Right lobe of liver (tissue), 6 donors: Measurements from ENCODE around the gene SERPINH1. TPM values are rescaled to one million over a fixed set of nuclear protein-coding genes. Genes with fewer than 3 reads are reported as not detected.

ENCODE experiments used
- ATAC-seq, 4 donors: fragments of 200-7000 bp; cut with Tn5 transposase; one replicate each; pipeline ENCODE4 v1.9.1; 2020; ENCODE audit warnings: mild to moderate bottlenecking in 4 of 4, moderate library complexity in 4 of 4
- DNase-seq, 3 donors: peaks; one replicate each; pipeline ENCODE4 v3.0.0-alpha.2; 2020
- H3K27ac ChIP-seq, 3 donors: fragments of 200-600 bp; one replicate each; pipeline ENCODE4 v1.8.0; 2022
- H3K27me3 ChIP-seq, 2 donors: fragments of 200-600 bp; one replicate each; pipeline ENCODE4 v1.8.0; 2022
- H3K36me3 ChIP-seq, 4 donors: fragments of 200-600 bp; sonication (generic) in 1 of 4; one replicate each; pipeline versions ENCODE4 v1.5.1 to v1.8.0; 2017 to 2022; ENCODE audit warnings: control low read depth in 1 of 4
- H3K4me1 ChIP-seq, 4 donors: fragments of 200-600 bp; sonication (generic) in 1 of 4; one replicate each; pipeline versions ENCODE4 v1.5.1 to v1.8.0; 2017 to 2022; ENCODE audit warnings: control low read depth in 1 of 4
- H3K4me3 ChIP-seq, 3 donors: fragments of 200-600 bp; one replicate each; pipeline ENCODE4 v1.8.0; 2022
- H3K9me3 ChIP-seq, 4 donors: fragments of 200-600 bp; sonication (generic) in 1 of 4; one replicate each; pipeline versions ENCODE4 v1.5.1 to v1.8.0; 2017 to 2022; ENCODE audit warnings: control low read depth in 1 of 4
- CTCF ChIP-seq, 4 donors: fragments of 200-600 bp in 3 of 4; fragments of 450-650 bp in 1 of 4; IDR thresholded peaks; one replicate each; pipeline versions ENCODE4 v1.5.1 to v1.8.0; 2016 to 2022; ENCODE audit warnings: antibody characterized with exemption in 4 of 4, mild to moderate bottlenecking in 2 of 4
- POLR2A ChIP-seq: fragments of 450-650 bp; IDR thresholded peaks from one replicate; pipeline ENCODE4 v1.6.1; 2017; ENCODE audit warnings: antibody characterized with exemption, mild to moderate bottlenecking
- WGBS: methylation state at CpG from one replicate; pipeline ENCODE4 v1.1.6; 2018; ENCODE audit warnings: low coverage, low lambda C conversion rate; ENCODE audit not compliant: insufficient coverage; ENCODE audit errors: missing lambda C conversion rate; 5-methylcytosine and 5-hydroxymethylcytosine counted together
- intact Hi-C, 2 donors: fragments of 100-400 bp; cut with DNase I; formaldehyde crosslinking; loops; one replicate each; pipeline versions ENCODE4 v1.11.2 to v1.14.1; 2022
- total RNA-seq, 6 experiments: library from RNA; depleted of rRNA in 2 of 6; stranded (reverse); fragments of >200 nt in 2 of 6; fragmentation: NEBNext Ultra II Directional in 3 of 6; extraction: Animal tissue kit (Norgen Biotek cat#: 25700) in 3 of 6; gene quantifications; one replicate each; pipeline versions ENCODE4 v1.1.0 to v1.2.4, GENCODE V29; 2016 to 2023
- donor health status: DM: no; HTN: yes; CAD: no.
- donor health status: DM: no; HTN: no; CAD: no.
- donor health status: DM: no; HTN: no; CAD: no.
- donor health status: DM: no; HTN: yes; CAD: no.
- donor health status: DM: no; HTN: yes; CAD: no.

The SERPINH1 gene
- total RNA-seq, 6 experiments from 2014 or later: 14.6 to 44.3 (median 33.8) TPM

- Histone ChIP-seq H3K27ac (peak overlapping the region; percentile 99 to 100 (median 100)), H3K27me3 (no peaks in the 10 kb centered on the region), H3K4me3 (peak overlapping the region; percentile 85 to 94 (median 91)), H3K9me3 (no peaks in the 10 kb centered on the region), H3K36me3 (peaks cover 0 to 29% (median 16%) of the 10 kb centered on the region in 4 donors), H3K4me1 (peaks cover 0 to 27% (median 13%) of the 10 kb centered on the region in 4 donors)
- DNase-seq (no peak), ATAC-seq (no peak)
- TF ChIP-seq POLR2A: no peak
- peak in 2 of 4 donors; percentile 8 to 20 for TF ChIP-seq CTCF (IDR thresholded peaks at IDR 0.05)
- no CpG with 5 or more reads among the region's 9 CpGs for WGBS
- intact Hi-C loops: no loop called here
Observed at GRCh38 chr11:75563978-75564552, 2.0 kb downstream of the SERPINH1 start.

GRCh38 chr11:75565221-75565814 lies 3.3 kb downstream of the SERPINH1 start:
- Histone ChIP-seq H3K4me1 (peaks cover 0 to 27% (median 13%) of the 10 kb centered on the region in 4 donors), H3K27ac (peak overlapping the region in 2 of 3 donors; percentile 18 to 99), H3K9me3 (no peaks in the 10 kb centered on the region), H3K4me3 (no peak overlapping the region), H3K27me3 (no peaks in the 10 kb centered on the region), H3K36me3 (peaks cover 7 to 42% (median 23%) of the 10 kb centered on the region in 4 donors)
- no CpG with 5 or more reads among the region's 5 CpGs for WGBS
- DNase-seq (peak in 1 of 3 donors; percentile 65), ATAC-seq (peak in 2 of 4 donors; percentile 15 to 50)
- TF ChIP-seq CTCF (IDR thresholded peaks at IDR 0.05): no peak
- no peak for TF ChIP-seq POLR2A
- intact Hi-C loops: no loop called here

- H3K36me3 ChIP-seq: peaks cover 7 to 50% (median 27%) of the 10 kb centered on the region in 4 donors
- H3K9me3 ChIP-seq: no peaks in the 10 kb centered on the region
- ATAC-seq: no peak
- H3K27ac ChIP-seq: no peak overlapping the region
- no peak overlapping the region for H3K4me3 ChIP-seq
- DNase-seq: no peak
- 72% methylated on average over 11 of the region's 43 CpGs for WGBS
- H3K27me3 ChIP-seq: no peaks in the 10 kb centered on the region
- H3K4me1 ChIP-seq: peaks cover 0 to 27% (median 13%) of the 10 kb centered on the region in 4 donors
- TF ChIP-seq POLR2A: no peak
- TF ChIP-seq CTCF (IDR thresholded peaks at IDR 0.05): no peak
- intact Hi-C loops: no loop called here
Observed at GRCh38 chr11:75565916-75566762, 4.1 kb downstream of the SERPINH1 start.

GRCh38 chr11:75566763-75567279 lies 4.8 kb downstream of the SERPINH1 start:
- Histone ChIP-seq H3K4me1 (peaks cover 0 to 27% (median 13%) of the 10 kb centered on the region in 4 donors), H3K4me3 (no peak overlapping the region), H3K36me3 (peaks cover 7 to 57% (median 30%) of the 10 kb centered on the region in 4 donors), H3K9me3 (no peaks in the 10 kb centered on the region), H3K27me3 (no peaks in the 10 kb centered on the region), H3K27ac (no peak overlapping the region)
- intact Hi-C loops: no loop called here
- DNase-seq (no peak), ATAC-seq (no peak)
- no peak for TF ChIP-seq CTCF (IDR thresholded peaks at IDR 0.05)
- TF ChIP-seq POLR2A: no peak
- 68% methylated on average over 7 of the region's 34 CpGs for WGBS
